HG03432 (cell line): ENCODE results near the gene TMEM117.
"Not testable (repeated sequence)": the region's sequence is repeated elsewhere in the genome, so short reads cannot be mapped to it uniquely, and the experiment has no call there.

Experiments used
- ATAC-seq: cut with Tn5 transposase; IDR thresholded peaks from one replicate; pipeline ENCODE4 v1.9.1; 2021; ENCODE audit warnings: mild to moderate bottlenecking, moderate library complexity; ENCODE audit not compliant: unreplicated experiment

The TMEM117 gene

GRCh38 chr12:44174053-44174452 lies 338.2 kb downstream of the TMEM117 start:
- no peak for ATAC-seq

GRCh38 chr12:44184499-44185206 lies 348.8 kb downstream of the TMEM117 start:
- peak; percentile 94 for ATAC-seq

DNA sequence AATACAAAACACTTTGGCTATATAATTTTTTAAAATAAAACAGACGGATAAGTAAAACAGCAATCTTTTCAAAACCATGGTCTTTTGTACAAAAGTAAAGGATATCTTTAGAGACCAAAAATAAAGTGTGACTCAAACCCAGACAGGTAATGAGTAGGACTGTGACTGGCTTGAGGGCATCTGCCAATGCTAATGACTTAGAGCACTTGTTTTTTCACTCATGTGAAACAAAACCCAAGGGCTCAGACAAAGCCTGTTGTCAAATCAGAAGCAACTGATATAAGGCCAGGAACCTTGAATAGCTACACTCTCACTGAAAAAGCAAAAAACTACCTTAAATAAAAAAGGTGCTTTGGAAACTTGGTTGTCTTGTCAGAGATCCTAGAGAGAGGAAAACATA lies 357.4 kb downstream of the TMEM117 start:
- ATAC-seq, result peak; percentile 100

- ATAC-seq, result not testable (repeated sequence)
These were observed 359.8 kb downstream of the TMEM117 start for GRCh38 chr12:44195719-44196118.

- ATAC-seq, result no peak
These were observed 370.2 kb downstream of the TMEM117 start for GRCh38 chr12:44206045-44206444.

GRCh38 chr12:44217146-44217883 lies 381.4 kb downstream of the TMEM117 start:
- no peak for ATAC-seq

- ATAC-seq, result no peak
These were observed 387.9 kb downstream of the TMEM117 start for GRCh38 chr12:44223736-44224135.

DNA sequence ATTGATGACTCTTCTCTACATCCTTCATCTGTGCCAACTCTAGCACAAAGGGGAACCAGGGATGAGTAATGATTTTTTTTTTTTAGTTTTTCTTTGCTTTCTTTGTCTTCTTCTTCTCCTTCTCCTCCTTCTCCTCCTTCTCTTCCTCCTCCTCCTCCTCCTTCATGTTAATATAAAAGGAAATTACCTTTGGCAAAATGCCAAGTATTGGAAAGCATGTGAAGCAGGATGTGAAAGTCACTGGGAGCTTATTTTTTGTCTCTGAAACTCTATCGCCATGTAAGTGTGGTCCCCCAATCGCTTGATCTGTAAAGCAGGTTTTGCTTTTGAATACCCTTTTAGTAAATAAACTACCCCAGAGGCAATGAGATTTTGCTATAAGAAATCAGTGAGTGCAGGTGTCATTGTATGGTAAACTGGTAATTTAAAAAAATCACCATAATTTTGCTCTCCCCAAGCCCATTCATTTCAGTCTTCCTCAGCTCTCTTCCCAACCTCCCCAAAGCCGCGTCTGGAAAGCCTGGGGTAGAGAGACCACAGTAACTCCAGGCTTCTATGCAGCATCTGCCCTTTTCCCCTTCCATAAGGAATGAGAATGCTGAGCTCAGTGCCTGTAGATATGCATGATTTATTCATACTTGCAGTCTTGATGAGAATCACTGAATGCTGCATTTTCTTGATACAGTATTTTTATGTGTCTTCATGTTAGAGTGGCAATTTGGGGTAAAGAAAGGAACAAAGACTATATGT lies 388.7 kb downstream of the TMEM117 start:
- no peak for ATAC-seq

- no peak for ATAC-seq
These were observed 389.2 kb downstream of the TMEM117 start for GRCh38 chr12:44225149-44225510.

GRCh38 chr12:44227616-44228015 lies 391.7 kb downstream of the TMEM117 start:
- no peak for ATAC-seq

DNA sequence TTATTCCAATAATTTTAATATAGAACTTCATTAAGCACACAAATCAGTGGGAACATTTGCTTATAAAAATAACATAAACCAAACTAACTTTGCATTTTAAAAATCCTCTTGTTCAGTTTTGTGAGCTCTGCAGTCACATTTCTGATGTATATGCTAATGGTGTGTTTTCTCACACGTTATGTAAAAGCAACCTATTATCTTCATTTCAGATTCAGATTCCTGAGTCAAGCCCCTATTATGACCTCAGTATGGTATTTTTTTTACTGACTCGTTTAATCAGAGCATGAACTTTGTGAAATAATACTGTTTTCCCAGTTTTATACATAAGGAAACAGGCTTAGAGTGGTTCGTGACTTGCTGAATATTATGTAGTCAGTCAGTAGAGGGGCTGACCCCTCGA lies 394.0 kb downstream of the TMEM117 start:
- no peak for ATAC-seq

GRCh38 chr12:44235674-44236073 lies 399.8 kb downstream of the TMEM117 start:
- no peak for ATAC-seq

DNA sequence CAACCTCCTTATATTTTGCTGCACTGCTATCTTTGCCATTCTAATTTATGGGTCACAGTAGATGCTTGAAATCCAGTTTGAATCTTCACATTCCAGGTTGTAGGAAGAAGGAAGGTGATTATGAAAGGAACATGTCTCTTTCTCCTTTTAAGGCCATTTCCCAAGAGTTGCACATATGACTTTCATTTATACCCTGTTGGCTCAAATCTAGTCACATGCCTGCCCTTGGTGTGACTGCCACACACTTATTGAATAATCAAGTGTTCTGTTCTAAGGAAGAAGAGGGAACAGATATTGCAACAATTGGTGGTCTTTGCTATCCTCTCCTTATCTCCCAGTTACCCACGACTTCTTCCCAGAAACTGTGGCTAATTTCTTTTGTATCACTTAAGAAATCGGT lies 404.3 kb downstream of the TMEM117 start:
- ATAC-seq, result no peak

DNA sequence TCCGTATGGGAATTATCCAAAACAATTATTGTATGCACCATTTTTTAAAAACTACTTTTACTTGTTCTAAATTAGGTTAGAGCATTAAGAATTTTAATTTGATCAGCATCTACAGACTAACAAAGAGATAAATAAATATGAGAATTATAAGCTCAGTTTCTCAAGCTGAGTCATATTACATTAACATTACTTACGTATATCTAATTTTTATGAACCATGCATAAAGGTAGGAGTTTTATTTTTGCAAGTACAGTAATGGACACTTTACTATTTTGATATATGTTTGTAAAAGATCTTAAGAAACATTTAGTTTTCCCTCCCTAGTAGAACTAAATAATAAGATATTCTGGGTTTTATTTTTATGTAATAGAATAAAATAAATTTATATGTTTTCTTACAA lies 410.1 kb downstream of the TMEM117 start:
- no peak for ATAC-seq

DNA sequence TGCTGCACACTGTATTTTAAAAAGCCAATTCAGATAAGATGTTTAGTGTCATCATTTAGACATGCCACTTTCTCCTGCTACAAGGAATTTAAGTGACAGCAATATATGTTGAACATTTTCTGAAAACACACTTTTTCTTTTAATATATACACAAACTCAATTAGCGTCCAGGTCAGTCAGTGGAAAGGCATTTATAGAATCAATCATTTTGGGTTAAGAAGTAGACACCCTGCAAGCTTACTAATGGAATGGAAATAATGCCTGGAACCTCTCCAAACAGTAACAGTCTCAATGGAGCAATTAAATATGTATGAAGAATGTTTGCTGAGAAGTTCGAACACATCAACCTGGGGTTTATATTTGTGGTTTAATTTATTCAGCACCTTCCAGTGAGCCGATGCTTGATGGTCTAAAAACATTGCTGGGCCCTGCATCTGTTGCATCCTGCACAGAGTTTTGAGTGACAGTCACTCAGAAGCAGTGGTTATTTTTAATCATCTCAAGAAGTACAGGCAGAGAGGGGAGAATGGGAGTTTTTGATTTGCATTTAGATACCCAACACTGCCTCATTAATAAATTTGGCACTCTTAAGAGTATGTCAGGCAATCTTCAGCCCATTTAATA lies 410.7 kb downstream of the TMEM117 start:
- no peak for ATAC-seq

DNA sequence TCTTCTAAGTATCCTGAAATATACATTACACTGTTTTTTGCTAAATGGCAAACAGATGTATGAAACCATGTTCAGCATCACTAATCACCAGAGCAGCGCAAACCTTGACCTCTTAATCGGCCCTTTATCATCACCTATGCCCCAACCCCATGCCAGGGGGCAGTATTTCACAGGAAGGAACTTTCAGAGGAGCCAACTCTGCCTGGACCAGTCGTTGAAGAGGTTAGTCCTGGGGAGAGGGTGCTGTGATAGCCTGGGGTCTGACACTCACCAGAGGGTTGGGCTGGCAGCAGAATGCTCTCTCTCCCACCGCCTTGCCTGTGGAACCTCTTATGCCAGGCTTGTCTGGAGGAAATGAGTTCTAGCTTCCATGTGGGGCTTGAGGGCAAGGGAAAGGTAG lies 411.7 kb downstream of the TMEM117 start:
- ATAC-seq, result no peak

DNA sequence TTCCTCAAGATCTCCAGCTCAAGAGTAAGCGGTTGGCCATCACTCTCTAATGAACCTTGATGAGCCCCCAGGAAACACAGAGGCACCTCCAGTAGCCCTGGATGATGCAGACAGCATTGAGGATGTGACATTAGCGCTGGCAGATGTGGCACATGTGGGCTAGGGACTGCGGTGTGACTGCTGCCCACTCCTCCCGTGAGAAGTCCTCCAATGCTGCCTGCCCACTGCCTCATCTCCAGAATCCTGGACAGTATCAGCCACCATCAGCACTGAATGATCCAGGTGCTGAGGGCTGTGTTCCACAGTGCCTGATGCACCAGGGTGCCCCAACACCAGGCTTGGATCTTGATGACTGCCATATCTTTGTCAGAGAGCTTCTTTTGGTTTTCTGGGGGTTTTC lies 412.6 kb downstream of the TMEM117 start:
- ATAC-seq, result no peak

GRCh38 chr12:44250440-44250839 lies 414.6 kb downstream of the TMEM117 start:
- not testable (repeated sequence) for ATAC-seq

DNA sequence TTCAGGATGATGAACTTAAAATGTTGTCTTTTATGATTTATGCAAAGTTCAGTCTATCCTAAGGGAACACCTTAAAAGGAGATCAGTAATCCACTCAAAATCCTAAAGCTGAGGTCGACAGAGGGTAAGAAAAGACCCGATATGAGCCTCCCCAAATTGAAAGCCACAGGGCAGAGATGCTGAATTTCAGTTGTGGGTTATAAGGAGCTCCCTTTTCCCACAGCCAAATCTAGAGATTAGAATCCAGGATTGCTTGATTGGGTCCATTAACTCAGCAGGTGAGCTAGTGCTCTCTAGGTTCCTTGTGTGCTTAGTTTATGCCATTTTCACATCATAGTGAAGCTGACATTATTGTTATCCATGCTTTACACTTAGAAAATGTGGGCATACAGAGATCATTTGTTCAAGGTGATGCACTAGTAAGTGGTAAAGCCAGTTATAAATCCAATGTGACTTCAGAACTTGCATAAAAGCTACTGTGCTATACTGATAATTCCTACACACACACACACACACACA lies 417.5 kb downstream of the TMEM117 start:
- ATAC-seq, result no peak

- no peak for ATAC-seq
These were observed 422.4 kb downstream of the TMEM117 start for GRCh38 chr12:44258246-44258645.

- no peak for ATAC-seq
These were observed 424.0 kb downstream of the TMEM117 start for GRCh38 chr12:44259890-44260289.
